ENCODE measurements around the gene SLC46A2. TPM values are rescaled to one million over a fixed set of nuclear protein-coding genes. Genes with fewer than 3 reads are reported as not detected.

The SLC46A2 gene
- not detected in 2 replicates for total RNA-seq (2016; rRNA removed; fragmentation: Illumina TruSeq; extraction: Trizol)
- total RNA-seq (2016; cell fraction: cytosol; rRNA removed; fragmentation: Illumina TruSeq; extraction: Trizol; ENCODE audit: low read depth), result not detected in 2 replicates
- not detected in 2 replicates for total RNA-seq (2016; cell fraction: insoluble cytoplasmic fraction; rRNA removed; fragmentation: Illumina TruSeq; extraction: Trizol)
- total RNA-seq (2016; cell fraction: membrane; rRNA removed; fragmentation: Illumina TruSeq; extraction: Trizol), result not detected in 2 replicates
- total RNA-seq (2016; cell fraction: nucleus; rRNA removed; fragmentation: Illumina TruSeq; extraction: Trizol), result not detected in 2 replicates
- polyA plus RNA-seq (2011; rRNA removed), result not detected in 2 replicates
- polyA plus RNA-seq (2011; cell fraction: cytosol; rRNA removed), result not detected in 2 replicates
- polyA plus RNA-seq (2011; cell fraction: nucleus; rRNA removed), result not detected in 2 replicates
- not detected in 2 replicates for polyA plus RNA-seq (2012)
- polyA plus RNA-seq (2016; cell fraction: cytosol; fragmentation: Illumina TruSeq; extraction: Trizol; ENCODE audit: low read depth), result not detected in 2 replicates
- polyA plus RNA-seq (2016; cell fraction: insoluble cytoplasmic fraction; fragmentation: Illumina TruSeq; extraction: Trizol; ENCODE audit: low read depth), result not detected in 2 replicates
- polyA plus RNA-seq (2016; cell fraction: membrane; fragmentation: Illumina TruSeq; extraction: Trizol; ENCODE audit: low read depth), result not detected in 2 replicates
- polyA plus RNA-seq (2016; cell fraction: nucleus; fragmentation: Illumina TruSeq; extraction: Trizol; ENCODE audit: insufficient read depth, low read depth), result not detected in 2 replicates
- polyA minus RNA-seq (2011; rRNA and poly(A)+ RNA removed; ENCODE audit: low replicate concordance), result not detected in 2 replicates
- polyA minus RNA-seq (2011; cell fraction: cytosol; rRNA and poly(A)+ RNA removed), result not detected in 2 replicates
- polyA minus RNA-seq (2011; cell fraction: nucleus; rRNA and poly(A)+ RNA removed), result not detected in 2 replicates
- Bru-seq, nascent RNA, result not detected
- BruChase-seq, experiment 1, labeled RNA remaining after a 6-hour chase, result not detected
- not detected for BruChase-seq, experiment 2, labeled RNA remaining after a 2-hour chase
- long read RNA-seq, experiment 1, result 0 reads
- long read RNA-seq, experiment 2, result 0 reads

GRCh38 chr9:112890106-112891081, at the start of gene SLC46A2:
Gene SLC46A2 (minus strand): TSS chr9:112890876. CDS start chr9:112890681, 195 bp downstream.
- Histone ChIP-seq H3K27ac (ENCODE audit: extremely low read length, insufficient read depth, low read length) (no peak within 1 kb of the TSS), H3K9me3 (ENCODE audit: low read length) (no peaks in the 10 kb centered on the region), H3K4me2 (ENCODE audit: low read depth, low read length) (peak within 1 kb of the TSS; percentile 69), H3K36me3 (replicated peaks in 1 of 2; ENCODE audit: control insufficient read depth in 1 of 2, insufficient read depth in 2 of 2, low read length in 2 of 2) (no peaks in the 10 kb centered on the region), H3K79me2 (ENCODE audit: insufficient read depth, low read length) (no peaks in the 10 kb centered on the region), H3K4me1 (ENCODE audit: insufficient read depth, low read length) (no peaks in the 10 kb centered on the region), H3K9ac (ENCODE audit: insufficient read depth, low read depth, low read length) (no peak within 1 kb of the TSS), H4K20me1 (ENCODE audit: insufficient read depth, low read length) (no peaks in the 10 kb centered on the region), H3K4me3 (replicated peaks in 1 of 3; ENCODE audit: insufficient read depth in 1 of 3, low read depth in 2 of 3, low read length in 3 of 3) (peak within 1 kb of the TSS; percentile 6 to 52 (median 16); a peak in 4 of 6 replicates), H3K27me3 (ENCODE audit: control insufficient read depth in 1 of 2, insufficient read depth in 2 of 2, low read length in 2 of 2) (peaks cover 0 to 8% of the 10 kb centered on the region in 2 experiments; a peak in 1 of 5 replicates), H2AFZ (ENCODE audit: low read length) (no peak within 1 kb of the TSS)
- no peak for DNase-seq (ENCODE audit: low spot score)
- BruUV-seq (replicated peaks), result no TSS peak
- no peak for FAIRE-seq
- in situ Hi-C loops (cut with HindIII; ENCODE audit: extremely low pct_ligation_motif_present, low pct_unique_long_range_greater_than_20kb) (loop anchor here (5.0 kb wide), 1 partner anchor 43 kb away; no protein-coding TSS in a partner anchor), intact Hi-C loops (cut with micrococcal nuclease; ENCODE audit: unreplicated experiment) (no loop called here)
- ATAC-seq, result peak; percentile 78
- POLR2A ChIA-PET, result no interaction called here
- CTCF ChIA-PET (ENCODE audit: low intra/inter-chr PET ratio, low total read pairs), result no interaction called here
- WGBS (ENCODE audit: low lambda C conversion rate), result 60% methylated on average over 36 of the region's 78 CpGs
- TF ChIP-seq HNF4G (IDR thresholded peaks at IDR 0.05; ENCODE audit: borderline replicate concordance, low read depth, low read length) (no peak), HNF4G (CRISPR knock-in tag; IDR thresholded peaks at IDR 0.05; ENCODE audit: borderline replicate concordance, low read depth) (no peak), ZNF580 (CRISPR knock-in tag; IDR thresholded peaks at IDR 0.05; ENCODE audit: borderline replicate concordance, low read depth) (no peak), ZNF691 (CRISPR knock-in tag; IDR thresholded peaks at IDR 0.05; ENCODE audit: borderline replicate concordance, low read depth) (no peak), ZBTB33 (CRISPR knock-in tag; IDR thresholded peaks at IDR 0.05) (0 out of 2 replicates have a peak, but pooled peaks have one; percentile 25), ZNF597 (CRISPR knock-in tag; IDR thresholded peaks at IDR 0.05) (no peak), ATF5 (CRISPR knock-in tag; IDR thresholded peaks at IDR 0.05; ENCODE audit: low read depth) (no peak), SNAI1 (CRISPR knock-in tag; IDR thresholded peaks at IDR 0.05; ENCODE audit: borderline replicate concordance) (no peak), ATRX (CRISPR knock-in tag; IDR thresholded peaks at IDR 0.05; ENCODE audit: borderline replicate concordance) (no peak), HNRNPLL (IDR thresholded peaks at IDR 0.05; ENCODE audit: low read depth, low read length, poor library complexity, severe bottlenecking) (peak; percentile 44), NFE2L2 (IDR thresholded peaks at IDR 0.05; ENCODE audit: low read length) (no peak), KDM2A (CRISPR knock-in tag; IDR thresholded peaks at IDR 0.05; ENCODE audit: borderline replicate concordance, low read depth) (peak; percentile 19; the same call in 1 of the 2 replicates)
